ENCODE measurements around the gene COL10A1.

The COL10A1 gene

DNA sequence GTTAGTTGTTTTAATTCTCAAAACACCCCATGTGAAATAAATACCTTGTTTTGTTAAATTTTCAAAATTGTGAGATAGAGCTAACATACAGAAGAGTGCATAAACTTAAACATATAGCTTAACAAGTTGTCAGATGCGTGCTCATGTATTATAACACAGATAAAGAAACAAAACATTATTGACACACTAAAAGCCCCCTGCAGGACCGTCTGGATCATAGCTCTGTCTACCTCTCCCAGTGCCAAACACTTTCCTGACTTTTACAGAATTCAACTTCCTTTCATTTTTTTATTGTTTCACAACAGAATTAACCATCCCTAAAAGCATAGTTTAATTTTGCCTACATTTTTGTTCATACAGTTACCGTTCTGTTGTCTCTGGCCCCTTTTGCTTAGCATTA lies 47.4 kb downstream of the COL10A1 start:
- no peak overlapping the region for H3K27ac ChIP-seq (ENCODE audit: low read depth, low read length)
- no peak overlapping the region for H3K4me3 ChIP-seq (ENCODE audit: low read depth in 1 of 2, low read length in 2 of 2)

GRCh38 chr6:116074732-116075390 lies 51.1 kb downstream of the COL10A1 start:
- Histone ChIP-seq H3K27ac (ENCODE audit: low read depth, low read length) (no peak overlapping the region), H3K9ac (ENCODE audit: low read length) (no peak overlapping the region), H3K4me3 (ENCODE audit: low read depth in 1 of 2, low read length in 2 of 2) (no peak overlapping the region), H3K4me1 (ENCODE audit: insufficient read depth, low read length) (no peaks in the 10 kb centered on the region), H3K9me3 (ENCODE audit: low read length) (no peaks in the 10 kb centered on the region), H3K27me3 (ENCODE audit: control insufficient read depth in 1 of 2, insufficient read depth in 2 of 2, low read length in 2 of 2) (no peaks in the 10 kb centered on the region), H3K36me3 (ENCODE audit: insufficient read depth, low read length) (no peaks in the 10 kb centered on the region)

More for the DNA sequence above, 47.4 kb downstream of the COL10A1 start:
- no peaks in the 10 kb centered on the region for H3K36me3 ChIP-seq (ENCODE audit: insufficient read depth, low read length)
- H3K9ac ChIP-seq (ENCODE audit: low read length) = no peak overlapping the region
- H3K9me3 ChIP-seq (ENCODE audit: low read length) = no peaks in the 10 kb centered on the region
- H3K4me1 ChIP-seq (ENCODE audit: insufficient read depth, low read length) = no peaks in the 10 kb centered on the region
- no peaks in the 10 kb centered on the region for H3K27me3 ChIP-seq (ENCODE audit: control insufficient read depth in 1 of 2, insufficient read depth in 2 of 2, low read length in 2 of 2)

DNA sequence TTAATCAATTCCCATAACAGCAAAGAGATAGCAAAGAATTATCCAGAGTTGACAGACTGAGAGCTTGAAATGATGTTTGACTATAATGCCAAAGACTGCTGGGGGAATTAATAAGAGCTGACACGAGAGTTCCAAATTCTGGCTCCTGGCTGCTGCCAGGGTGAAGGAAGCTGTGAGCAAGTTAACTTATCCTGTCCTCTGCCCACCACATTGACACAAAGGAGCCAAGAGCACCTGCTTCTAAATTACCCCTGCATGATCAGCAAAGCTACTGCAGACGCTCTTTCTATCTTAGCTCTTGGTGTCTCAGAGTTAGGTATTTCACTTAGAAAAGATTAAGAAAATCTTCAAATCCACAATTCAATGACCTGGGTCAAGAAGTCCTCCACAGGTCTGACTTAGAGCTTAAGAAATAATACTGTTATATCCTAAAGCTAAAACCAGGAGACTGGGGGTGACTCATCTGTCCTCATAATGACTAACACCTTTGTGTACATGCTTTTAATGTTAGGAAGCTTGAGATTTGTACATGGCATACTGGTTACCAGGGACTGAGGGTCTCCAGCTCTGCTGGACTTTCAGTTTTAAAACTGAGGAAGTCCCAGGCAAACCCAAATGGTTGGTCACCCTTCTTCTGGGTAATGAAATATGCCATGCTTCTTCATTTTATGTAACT lies 52.0 kb downstream of the COL10A1 start:
- H3K27ac ChIP-seq (ENCODE audit: low read depth, low read length) = no peak overlapping the region
- no peak overlapping the region for H3K9ac ChIP-seq (ENCODE audit: low read length)
- no peaks in the 10 kb centered on the region for H3K9me3 ChIP-seq (ENCODE audit: low read length)
- no peaks in the 10 kb centered on the region for H3K36me3 ChIP-seq (ENCODE audit: insufficient read depth, low read length)
- H3K4me1 ChIP-seq (ENCODE audit: insufficient read depth, low read length) = no peaks in the 10 kb centered on the region
- H3K4me3 ChIP-seq (ENCODE audit: low read depth in 1 of 2, low read length in 2 of 2) = no peak overlapping the region
- no peaks in the 10 kb centered on the region for H3K27me3 ChIP-seq (ENCODE audit: control insufficient read depth in 1 of 2, insufficient read depth in 2 of 2, low read length in 2 of 2)

GRCh38 chr6:116072368-116072767 lies 53.6 kb downstream of the COL10A1 start:
- Histone ChIP-seq H3K9me3 (ENCODE audit: low read length) (no peaks in the 10 kb centered on the region), H3K27ac (ENCODE audit: low read depth, low read length) (no peak overlapping the region), H3K9ac (ENCODE audit: low read length) (no peak overlapping the region), H3K36me3 (ENCODE audit: insufficient read depth, low read length) (no peaks in the 10 kb centered on the region), H3K4me1 (ENCODE audit: insufficient read depth, low read length) (no peaks in the 10 kb centered on the region), H3K4me3 (ENCODE audit: low read depth in 1 of 2, low read length in 2 of 2) (no peak overlapping the region), H3K27me3 (ENCODE audit: control insufficient read depth in 1 of 2, insufficient read depth in 2 of 2, low read length in 2 of 2) (no peaks in the 10 kb centered on the region)

DNA sequence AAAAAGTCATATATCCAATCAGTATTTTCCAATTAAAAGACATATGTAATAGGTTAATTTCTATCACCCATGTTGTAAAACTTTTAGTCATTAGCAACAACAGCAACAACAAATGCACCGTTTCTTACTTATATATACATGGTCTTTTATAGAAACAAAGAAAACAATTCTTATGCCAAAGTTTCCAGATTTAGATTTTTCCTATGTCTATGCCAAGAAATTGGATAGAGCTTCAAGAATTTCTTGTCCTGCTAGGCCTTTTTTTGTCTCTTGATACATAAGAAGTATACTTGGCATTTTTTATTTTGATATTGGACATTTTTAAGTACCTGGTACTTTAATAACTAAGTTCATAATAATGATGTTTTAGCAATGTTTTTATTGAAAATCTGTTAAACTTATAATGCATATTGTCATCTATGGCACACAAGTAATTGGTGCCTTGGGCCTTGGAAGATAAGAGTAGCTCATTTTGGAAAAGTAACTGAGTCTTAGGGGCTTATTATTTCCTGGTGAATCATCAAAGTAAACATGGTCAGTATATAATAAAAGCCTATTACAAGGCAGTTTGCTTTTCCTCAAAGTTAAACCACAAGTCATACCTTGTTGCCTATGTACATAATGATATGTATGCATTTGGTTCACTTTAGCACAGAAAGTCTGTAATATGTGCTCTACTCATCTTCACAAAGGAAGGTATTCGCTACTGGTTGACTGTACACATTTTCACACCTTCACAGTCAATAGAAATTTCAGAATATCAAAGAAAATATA lies 55.1 kb downstream of the COL10A1 start:
- Histone ChIP-seq H3K9me3 (ENCODE audit: low read length) (no peaks in the 10 kb centered on the region), H3K4me1 (ENCODE audit: insufficient read depth, low read length) (no peaks in the 10 kb centered on the region), H3K27ac (ENCODE audit: low read depth, low read length) (no peak overlapping the region), H3K4me3 (ENCODE audit: low read depth in 1 of 2, low read length in 2 of 2) (no peak overlapping the region), H3K36me3 (ENCODE audit: insufficient read depth, low read length) (no peaks in the 10 kb centered on the region), H3K27me3 (ENCODE audit: control insufficient read depth in 1 of 2, insufficient read depth in 2 of 2, low read length in 2 of 2) (no peaks in the 10 kb centered on the region), H3K9ac (ENCODE audit: low read length) (no peak overlapping the region)

GRCh38 chr6:116070101-116070500 lies 55.8 kb downstream of the COL10A1 start:
- Histone ChIP-seq H3K4me1 (ENCODE audit: insufficient read depth, low read length) (no peaks in the 10 kb centered on the region), H3K27me3 (ENCODE audit: control insufficient read depth in 1 of 2, insufficient read depth in 2 of 2, low read length in 2 of 2) (no peaks in the 10 kb centered on the region), H3K36me3 (ENCODE audit: insufficient read depth, low read length) (no peaks in the 10 kb centered on the region), H3K27ac (ENCODE audit: low read depth, low read length) (no peak overlapping the region), H3K9ac (ENCODE audit: low read length) (no peak overlapping the region), H3K4me3 (ENCODE audit: low read depth in 1 of 2, low read length in 2 of 2) (no peak overlapping the region), H3K9me3 (ENCODE audit: low read length) (no peaks in the 10 kb centered on the region)

All from muscle layer of colon (tissue), 2 donors.